Thyroid gland (tissue), 4 donors: ENCODE results near the gene YAP1. TPM values are rescaled to one million over a fixed set of nuclear protein-coding genes. Genes with fewer than 3 reads are reported as not detected.

Experiments used
- DNase-seq, 2 donors: peaks; one replicate each; pipeline ENCODE4 v3.0.0-alpha.2; 2019
- H3K27ac ChIP-seq, 3 donors: fragments of 200-600 bp; sonication (generic); 1 replicate in 2 of 3; 2 replicates in 1 of 3; pipeline ENCODE4 v1.5.1; 2016 to 2019; ENCODE audit warnings: mild to moderate bottlenecking in 1 of 3, moderate library complexity in 1 of 3
- H3K27me3 ChIP-seq: fragments of 200-600 bp; sonication (generic); one replicate; pipeline ENCODE4 v1.5.1; 2019
- H3K36me3 ChIP-seq, 2 donors: fragments of 200-600 bp; sonication (generic); one replicate each; pipeline ENCODE4 v1.5.1; 2016 to 2019
- H3K4me1 ChIP-seq, 2 donors: fragments of 200-600 bp; sonication (generic); one replicate each; pipeline ENCODE4 v1.5.1; 2017 to 2019
- H3K4me3 ChIP-seq, 3 donors: fragments of 200-600 bp; sonication (generic); replicated peaks in 1 of 3; 1 replicate in 2 of 3; 2 replicates in 1 of 3; pipeline ENCODE4 v1.5.1; 2016; ENCODE audit warnings: mild to moderate bottlenecking in 1 of 3
- H3K9me3 ChIP-seq: fragments of 200-600 bp; sonication (generic); one replicate; pipeline ENCODE4 v1.5.1; 2017
- CTCF ChIP-seq, 6 experiments: fragments of 200-600 bp in 3 of 6; fragments of 450-650 bp in 3 of 6; sonication (generic) in 3 of 6; IDR thresholded peaks; one replicate each; pipeline ENCODE4 v1.5.1; 2016 to 2019; ENCODE audit warnings: antibody characterized with exemption in 6 of 6, mild to moderate bottlenecking in 2 of 6, inconsistent platforms in 1 of 6, moderate library complexity in 1 of 6
- POLR2A ChIP-seq, 2 donors: fragments of 450-650 bp; IDR thresholded peaks; one replicate each; pipeline ENCODE4 v1.6.1; 2017; ENCODE audit warnings: antibody characterized with exemption in 2 of 2, mild to moderate bottlenecking in 2 of 2, moderate library complexity in 1 of 2
- WGBS, 2 donors: methylation state at CpG; one replicate each; pipeline ENCODE4 v1.1.5; 2017; 5-methylcytosine and 5-hydroxymethylcytosine counted together
- intact Hi-C: fragments of 100-400 bp; cut with DNase I; formaldehyde crosslinking; loops from one replicate; pipeline ENCODE4 v1.15.1; 2023
- total RNA-seq, 4 donors: library from RNA; depleted of rRNA; stranded (reverse); fragments of >200 nt; gene quantifications; one replicate each; pipeline ENCODE4 v1.2.3, GENCODE V29; 2016

YAP1 gene
- total RNA-seq, 4 donors from 2014 or later = 162 to 202 (median 176) TPM

DNA sequence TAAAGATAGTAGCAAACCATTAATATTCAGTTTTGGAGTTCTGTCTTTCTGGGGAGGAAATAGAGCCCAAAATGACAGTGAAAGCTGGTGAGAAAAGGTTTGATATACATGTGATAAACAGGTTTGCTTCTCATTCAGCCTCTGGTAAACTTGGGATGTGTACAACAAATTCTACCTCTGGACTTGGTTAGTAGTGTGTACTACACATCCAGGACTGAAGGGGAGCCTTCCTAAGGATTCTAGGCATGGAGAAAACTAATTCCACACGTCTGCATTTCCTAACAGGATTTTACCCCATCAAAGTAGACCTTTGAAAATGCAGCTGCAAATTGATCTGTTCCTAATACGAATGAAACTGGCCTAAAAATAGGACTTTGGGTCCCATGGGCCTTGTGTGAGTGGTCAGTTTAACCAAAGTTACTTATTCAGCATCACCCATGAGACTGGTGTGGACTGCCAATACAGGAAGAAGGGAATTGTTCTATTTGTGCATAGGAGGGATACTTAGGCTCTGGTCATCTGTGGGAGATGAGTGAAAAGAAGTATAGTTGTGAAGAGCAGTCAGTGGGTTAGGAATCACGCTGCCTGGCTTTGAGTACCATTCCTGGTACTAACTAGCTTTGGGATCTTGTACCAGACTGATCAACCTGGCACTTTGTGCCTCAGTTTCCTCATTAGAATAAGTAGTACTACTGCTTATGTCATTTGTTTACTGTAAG lies 74.2 kb downstream of the YAP1 start:
- Histone ChIP-seq H3K27me3 (no peaks in the 10 kb centered on the region), H3K4me1 (peaks cover 30 to 38% of the 10 kb centered on the region in 2 donors), H3K4me3 (no peak overlapping the region), H3K9me3 (no peaks in the 10 kb centered on the region), H3K27ac (peak overlapping the region in 1 of 3 donors; percentile 25), H3K36me3 (no peaks in the 10 kb centered on the region)
- DNase-seq = no peak
- TF ChIP-seq CTCF (IDR thresholded peaks at IDR 0.05) = no peak
- no peak for TF ChIP-seq POLR2A (IDR thresholded peaks at IDR 0.05)
- 73 to 85% methylated on average over 3 of the region's 3 CpGs for WGBS, 2 donors
- intact Hi-C loops = no loop called here

DNA sequence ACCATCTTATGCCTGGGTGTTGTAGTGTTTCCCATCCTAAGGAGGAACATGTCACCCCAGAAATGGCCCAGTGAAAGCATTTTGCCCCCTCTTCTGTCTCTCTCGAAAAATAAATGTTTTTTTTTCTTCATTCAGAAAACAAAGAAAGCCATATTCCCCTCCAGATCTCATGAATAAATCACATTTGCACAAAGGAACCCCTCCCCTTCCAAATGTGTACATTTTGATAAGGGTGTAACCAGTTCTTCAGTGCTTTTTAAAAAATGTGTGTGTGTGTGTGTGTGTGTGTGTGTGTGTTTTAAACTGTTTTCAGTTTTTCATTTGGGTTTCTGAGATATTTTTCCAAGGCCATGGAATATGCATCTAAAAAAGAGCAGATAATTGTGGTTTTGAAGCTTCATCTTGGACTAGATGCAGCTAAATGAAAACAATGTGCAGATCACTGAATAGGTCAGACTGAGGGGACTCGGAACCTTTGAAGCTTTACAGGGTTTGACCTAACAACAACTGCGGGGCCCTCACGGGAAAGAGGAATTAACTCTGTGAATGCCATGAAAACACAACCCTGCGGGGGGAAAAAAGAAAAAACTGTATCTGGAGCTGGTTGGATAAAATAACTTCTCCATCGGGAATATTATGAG lies 76.4 kb downstream of the YAP1 start:
- DNase-seq = no peak
- no peaks in the 10 kb centered on the region for H3K27me3 ChIP-seq
- H3K4me1 ChIP-seq = peaks cover 30 to 37% of the 10 kb centered on the region in 2 donors
- no peaks in the 10 kb centered on the region for H3K9me3 ChIP-seq
- no peak overlapping the region for H3K4me3 ChIP-seq
- 22 to 30% methylated on average over 6 of the region's 6 CpGs for WGBS, 2 donors
- intact Hi-C loops = no loop called here
- TF ChIP-seq CTCF (IDR thresholded peaks at IDR 0.05) (no peak), POLR2A (IDR thresholded peaks at IDR 0.05) (no peak)
- peak overlapping the region in 2 of 3 donors; percentile 56 to 62 for H3K27ac ChIP-seq
- no peaks in the 10 kb centered on the region for H3K36me3 ChIP-seq

GRCh38 chr11:102187416-102188151 lies 77.3 kb downstream of the YAP1 start:
- H3K36me3 ChIP-seq = no peaks in the 10 kb centered on the region
- DNase-seq = peak; percentile 9 to 15
- WGBS, 2 donors = 31 to 36% methylated on average over 8 of the region's 8 CpGs
- H3K9me3 ChIP-seq = no peaks in the 10 kb centered on the region
- no peak for TF ChIP-seq POLR2A (IDR thresholded peaks at IDR 0.05)
- no peak for TF ChIP-seq CTCF (IDR thresholded peaks at IDR 0.05)
- intact Hi-C loops = no loop called here
- H3K27ac ChIP-seq = peak overlapping the region; percentile 21 to 62 (median 56)
- no peak overlapping the region for H3K4me3 ChIP-seq
- no peaks in the 10 kb centered on the region for H3K27me3 ChIP-seq
- peaks cover 30 to 33% of the 10 kb centered on the region in 2 donors for H3K4me1 ChIP-seq

DNA sequence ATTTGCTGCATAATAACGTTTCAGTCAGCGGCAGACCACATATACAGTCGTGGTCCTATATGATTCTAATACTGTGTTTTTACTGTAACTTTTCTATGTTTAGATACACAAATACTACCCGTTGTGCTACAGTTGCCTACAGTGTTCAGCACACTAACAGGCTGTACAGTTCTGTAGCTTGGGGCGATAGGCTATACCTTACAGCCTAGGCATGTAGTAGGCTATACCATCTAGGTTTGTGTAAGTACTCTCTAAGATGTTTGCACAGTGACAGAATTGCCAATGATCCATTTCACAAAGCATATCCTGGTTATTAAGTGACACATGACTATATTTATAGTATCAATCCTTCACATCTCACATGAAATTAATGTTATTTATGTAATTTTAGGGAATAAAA lies 78.2 kb downstream of the YAP1 start:
- intact Hi-C loops = no loop called here

More for the DNA sequence above, 78.2 kb downstream of the YAP1 start:
- Histone ChIP-seq H3K4me3 (no peak overlapping the region), H3K9me3 (no peaks in the 10 kb centered on the region), H3K4me1 (peaks cover 30 to 33% of the 10 kb centered on the region in 2 donors), H3K27me3 (no peaks in the 10 kb centered on the region), H3K27ac (peak overlapping the region; percentile 23 to 62 (median 56)), H3K36me3 (no peaks in the 10 kb centered on the region)
- TF ChIP-seq CTCF (IDR thresholded peaks at IDR 0.05) (no peak), POLR2A (IDR thresholded peaks at IDR 0.05) (no peak)
- 62 to 68% methylated on average over 5 of the region's 5 CpGs for WGBS, 2 donors
- no peak for DNase-seq
